ENCODE results near the gene FNBP1.

The FNBP1 gene

GRCh38 chr9:130041648-130042405 is 1.2 kb downstream of the FNBP1 start:
- peak overlapping the region; percentile 76 for H3K4me2 ChIP-seq (ENCODE audit: low read length)
- H3K79me2 ChIP-seq (ENCODE audit: control insufficient read depth, low read length), result peaks cover 68% of the 10 kb centered on the region
- peaks cover 51% of the 10 kb centered on the region for H3F3A ChIP-seq (ENCODE audit: control insufficient read depth, insufficient read depth)
- no peaks in the 10 kb centered on the region for H3K27me3 ChIP-seq (ENCODE audit: control insufficient read depth, low read length)
- H3K27ac ChIP-seq (ENCODE audit: low read depth, low read length), result peak overlapping the region; percentile 96
- 0 out of 2 replicates have a peak, but pooled peaks cover 3% of the 10 kb centered on the region for H4K20me1 ChIP-seq (ENCODE audit: control insufficient read depth, insufficient read depth, low read depth, low read length)
- H3K36me3 ChIP-seq (ENCODE audit: control insufficient read depth, low read length), result peaks cover 23% of the 10 kb centered on the region
- peak overlapping the region; percentile 81 for H3K4me3 ChIP-seq (ENCODE audit: low read length)
- H3K9me3 ChIP-seq (ENCODE audit: control insufficient read depth, insufficient read depth, low read length), result no peaks in the 10 kb centered on the region
- H3K4me1 ChIP-seq (ENCODE audit: control insufficient read depth, low read length), result peaks cover 63% of the 10 kb centered on the region
- no peaks in the 10 kb centered on the region for H3K9me2 ChIP-seq (replicated peaks; ENCODE audit: control insufficient read depth, low read length)
- TF ChIP-seq CTCF (IDR thresholded peaks at IDR 0.05; ENCODE audit: low read depth, low read length, poor library complexity, severe bottlenecking) (no peak), EZH2phosphoT487 (IDR thresholded peaks at IDR 0.05; ENCODE audit: borderline replicate concordance, low read length) (no peak)

DNA sequence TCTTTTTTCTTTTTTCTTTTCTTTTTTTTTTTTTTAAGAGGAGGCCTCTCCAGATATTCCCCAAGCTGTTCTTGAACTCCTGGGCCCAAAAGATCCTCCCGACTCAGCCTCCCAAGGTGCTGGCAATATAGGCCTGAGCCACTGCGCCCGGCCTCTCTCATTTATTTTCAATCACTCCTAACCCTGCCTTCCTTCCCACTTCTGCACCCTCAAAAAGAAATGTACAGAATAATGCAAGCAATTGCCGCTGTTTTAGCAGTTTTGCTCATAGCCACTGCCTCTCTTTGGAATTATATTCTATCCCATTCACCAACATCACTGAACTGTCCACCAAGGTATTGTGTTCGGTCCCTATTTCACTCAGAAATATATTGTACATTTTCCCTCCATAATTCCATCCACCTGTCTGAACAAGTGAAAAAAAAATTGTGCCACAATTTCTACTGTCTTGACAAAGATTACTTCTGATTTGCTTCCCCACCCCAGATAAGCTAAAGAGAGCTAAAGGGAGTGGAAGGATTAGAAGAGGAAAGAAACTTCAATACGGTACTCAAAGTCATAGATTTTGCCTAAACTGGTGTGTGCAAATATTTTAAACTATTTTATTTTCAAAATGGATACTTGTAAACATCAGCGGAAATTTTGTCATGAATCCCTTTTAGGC is 1.9 kb downstream of the FNBP1 start:
- H3K27ac ChIP-seq (ENCODE audit: low read depth, low read length), result peak overlapping the region; percentile 96
- peak overlapping the region; percentile 81 for H3K4me3 ChIP-seq (ENCODE audit: low read length)
- peaks cover 75% of the 10 kb centered on the region for H3K79me2 ChIP-seq (ENCODE audit: control insufficient read depth, low read length)
- H3K27me3 ChIP-seq (ENCODE audit: control insufficient read depth, low read length), result no peaks in the 10 kb centered on the region
- peaks cover 68% of the 10 kb centered on the region for H3K4me1 ChIP-seq (ENCODE audit: control insufficient read depth, low read length)
- H3K4me2 ChIP-seq (ENCODE audit: low read length), result peak overlapping the region; percentile 76
- H3K9me3 ChIP-seq (ENCODE audit: control insufficient read depth, insufficient read depth, low read length), result no peaks in the 10 kb centered on the region
- H4K20me1 ChIP-seq (ENCODE audit: control insufficient read depth, insufficient read depth, low read depth, low read length), result 0 out of 2 replicates have a peak, but pooled peaks cover 3% of the 10 kb centered on the region
- no peak for TF ChIP-seq EZH2phosphoT487 (IDR thresholded peaks at IDR 0.05; ENCODE audit: borderline replicate concordance, low read length)
- TF ChIP-seq CTCF (IDR thresholded peaks at IDR 0.05; ENCODE audit: low read depth, low read length, poor library complexity, severe bottlenecking), result no peak
- H3F3A ChIP-seq (ENCODE audit: control insufficient read depth, insufficient read depth), result peaks cover 52% of the 10 kb centered on the region
- no peaks in the 10 kb centered on the region for H3K9me2 ChIP-seq (replicated peaks; ENCODE audit: control insufficient read depth, low read length)
- peaks cover 26% of the 10 kb centered on the region for H3K36me3 ChIP-seq (ENCODE audit: control insufficient read depth, low read length)

- H3K9me2 ChIP-seq (replicated peaks; ENCODE audit: control insufficient read depth, low read length), result no peaks in the 10 kb centered on the region
- peaks cover 13% of the 10 kb centered on the region for H4K20me1 ChIP-seq (ENCODE audit: control insufficient read depth, insufficient read depth, low read depth, low read length)
- H3K27ac ChIP-seq (ENCODE audit: low read depth, low read length), result peak overlapping the region; percentile 96
- TF ChIP-seq CTCF (IDR thresholded peaks at IDR 0.05; ENCODE audit: low read depth, low read length, poor library complexity, severe bottlenecking) (no peak), EZH2phosphoT487 (IDR thresholded peaks at IDR 0.05; ENCODE audit: borderline replicate concordance, low read length) (no peak)
- peaks cover 41% of the 10 kb centered on the region for H3F3A ChIP-seq (ENCODE audit: control insufficient read depth, insufficient read depth)
- H3K27me3 ChIP-seq (ENCODE audit: control insufficient read depth, low read length), result no peaks in the 10 kb centered on the region
- H3K79me2 ChIP-seq (ENCODE audit: control insufficient read depth, low read length), result peaks cover 90% of the 10 kb centered on the region
- peak overlapping the region; percentile 76 for H3K4me2 ChIP-seq (ENCODE audit: low read length)
- peaks cover 69% of the 10 kb centered on the region for H3K4me1 ChIP-seq (ENCODE audit: control insufficient read depth, low read length)
- peak overlapping the region; percentile 81 for H3K4me3 ChIP-seq (ENCODE audit: low read length)
- H3K36me3 ChIP-seq (ENCODE audit: control insufficient read depth, low read length), result peaks cover 35% of the 10 kb centered on the region
- no peaks in the 10 kb centered on the region for H3K9me3 ChIP-seq (ENCODE audit: control insufficient read depth, insufficient read depth, low read length)
These were observed 3.4 kb downstream of the FNBP1 start for GRCh38 chr9:130039528-130040147.

Data from DOHH2 (cell line).